CD14-positive monocyte (primary cell): ENCODE measurements around the gene CXADR. TPM values are rescaled to one million over a fixed set of nuclear protein-coding genes. Genes with fewer than 3 reads are reported as not detected.

Source experiments
- DNase-seq, 3 donors: peaks; one replicate each; pipeline ENCODE4 v3.0.0-alpha.2; 2011 to 2022
- H2AFZ ChIP-seq: 2 replicates; pipeline ENCODE4 v1.6.0; 2012; ENCODE audit warnings: mild to moderate bottlenecking, low read depth, low read length, inconsistent platforms; ENCODE audit not compliant: insufficient read depth, poor library complexity, severe bottlenecking
- H3K27ac ChIP-seq, 2 donors: 1 replicate in 1 of 2; 2 replicates in 1 of 2; pipeline ENCODE4 v1.5.1; 2012 to 2013; ENCODE audit warnings: low read length in 2 of 2, control low read depth in 1 of 2, inconsistent platforms in 1 of 2, low read depth in 1 of 2, mild to moderate bottlenecking in 1 of 2
- H3K27me3 ChIP-seq, 2 donors: one replicate each; pipeline versions ENCODE4 v1.6.0 to v1.6.1; 2011 to 2013; ENCODE audit warnings: low read length in 2 of 2; ENCODE audit not compliant: control insufficient read depth in 2 of 2, insufficient read depth in 2 of 2
- H3K36me3 ChIP-seq, 2 donors: replicated peaks in 1 of 2; 1 replicate in 1 of 2; 2 replicates in 1 of 2; pipeline versions ENCODE4 v1.5.1 to v1.6.1; 2012 to 2013; ENCODE audit warnings: low read length in 2 of 2, control low read depth in 1 of 2, inconsistent platforms in 1 of 2, mild to moderate bottlenecking in 1 of 2; ENCODE audit not compliant: insufficient read depth in 2 of 2, control insufficient read depth in 1 of 2
- H3K4me1 ChIP-seq, 2 donors: 1 replicate in 1 of 2; 2 replicates in 1 of 2; pipeline versions ENCODE4 v1.5.1 to v1.6.1; 2012 to 2013; ENCODE audit warnings: low read length in 2 of 2, control low read depth in 1 of 2, inconsistent platforms in 1 of 2, mild to moderate bottlenecking in 1 of 2, moderate library complexity in 1 of 2; ENCODE audit not compliant: insufficient read depth in 2 of 2, control insufficient read depth in 1 of 2
- H3K4me2 ChIP-seq: replicated peaks from 2 replicates; pipeline ENCODE3; 2012; ENCODE audit warnings: low read length, moderate library complexity, mild to moderate bottlenecking; ENCODE audit not compliant: poor library complexity, severe bottlenecking; ENCODE audit errors: extremely low read depth
- H3K4me3 ChIP-seq, 3 experiments: fragments of 200-600 bp in 1 of 3; sonication (generic) in 1 of 3; replicated peaks in 1 of 3; 1 replicate in 2 of 3; 2 replicates in 1 of 3; pipeline ENCODE4 v1.5.1; 2011 to 2013; ENCODE audit warnings: low read length in 3 of 3, mild to moderate bottlenecking in 3 of 3, control low read depth in 2 of 3, low read depth in 2 of 3, inconsistent platforms in 1 of 3, moderate library complexity in 1 of 3
- H3K79me2 ChIP-seq: 2 replicates; pipeline ENCODE4 v1.6.0; 2012; ENCODE audit warnings: mild to moderate bottlenecking, control low read depth, inconsistent platforms, low read length, moderate library complexity; ENCODE audit not compliant: insufficient read depth
- H3K9ac ChIP-seq: 2 replicates; pipeline ENCODE4 v1.6.0; 2017; ENCODE audit warnings: low read length, mild to moderate bottlenecking; ENCODE audit not compliant: insufficient read depth, poor library complexity, severe bottlenecking
- H3K9me3 ChIP-seq, 2 donors: replicated peaks in 1 of 2; 1 replicate in 1 of 2; 2 replicates in 1 of 2; pipeline versions ENCODE4 v1.5.1 to v1.6.1; 2012 to 2013; ENCODE audit warnings: low read length in 2 of 2, control low read depth in 1 of 2; ENCODE audit not compliant: control insufficient read depth in 1 of 2, insufficient read depth in 1 of 2
- H4K20me1 ChIP-seq: 2 replicates; pipeline ENCODE4 v1.6.0; 2012; ENCODE audit warnings: mild to moderate bottlenecking, low read length, control low read depth, moderate library complexity; ENCODE audit not compliant: insufficient read depth
- H3K27ac Mint-ChIP-seq, 7 donors: one replicate each; pipeline ENCODE4 v1.8.0; 2020; ENCODE audit warnings: mild to moderate bottlenecking in 7 of 7, mixed read lengths in 7 of 7, moderate library complexity in 6 of 7, inconsistent platforms in 2 of 7
- H3K27me3 Mint-ChIP-seq, 3 donors: one replicate each; pipeline ENCODE4 v1.8.0; 2021 to 2022; ENCODE audit warnings: low read depth in 3 of 3, mild to moderate bottlenecking in 3 of 3, mixed read lengths in 3 of 3, moderate library complexity in 3 of 3, inconsistent platforms in 1 of 3
- H3K36me3 Mint-ChIP-seq, 2 donors: one replicate each; pipeline ENCODE4 v1.8.0; 2020; ENCODE audit warnings: mixed read lengths in 2 of 2, inconsistent platforms in 1 of 2, mild to moderate bottlenecking in 1 of 2
- H3K4me1 Mint-ChIP-seq: one replicate; pipeline ENCODE4 v1.8.0; 2020; ENCODE audit warnings: mild to moderate bottlenecking, mixed read lengths
- H3K4me3 Mint-ChIP-seq, 2 donors: one replicate each; pipeline ENCODE4 v1.8.0; 2020; ENCODE audit warnings: mild to moderate bottlenecking in 2 of 2, mixed read lengths in 2 of 2, moderate library complexity in 1 of 2
- H3K9me3 Mint-ChIP-seq, 7 donors: one replicate each; pipeline ENCODE4 v1.8.0; 2020 to 2022; ENCODE audit warnings: mixed read lengths in 7 of 7, mild to moderate bottlenecking in 6 of 7, moderate library complexity in 6 of 7, inconsistent platforms in 2 of 7
- CTCF ChIP-seq: fragments of 200-600 bp; IDR thresholded peaks from one replicate; pipeline ENCODE4 v1.8.0; 2022; ENCODE audit warnings: antibody characterized with exemption, mild to moderate bottlenecking
- WGBS: methylation state at CpG from one replicate; pipeline ENCODE4 v1.1.5; 2013; ENCODE audit warnings: missing lambda C conversion rate; ENCODE audit not compliant: insufficient coverage; 5-methylcytosine and 5-hydroxymethylcytosine counted together
- intact Hi-C, 2 donors: fragments of 100-400 bp; cut with micrococcal nuclease; formaldehyde crosslinking; loops; one replicate each; pipeline versions ENCODE4 v1.15.0 to v1.15.1; 2023
- polyA plus RNA-seq, 3 donors: library from polyadenylated mRNA; depleted of rRNA in 1 of 3; unstranded in 2 of 3; stranded (reverse) in 1 of 3; fragments of 300-500 nt in 2 of 3; fragments of >200 nt in 1 of 3; fragmentation: Illumina TruSeq in 2 of 3; gene quantifications; 1 replicate in 2 of 3; 2 replicates in 1 of 3; pipeline ENCODE4 v1.2.3, GENCODE V29; 2012 to 2021
- small RNA-seq: library from RNA; depleted of rRNA; stranded (forward); fragments of <200 nt; gene quantifications from one replicate; pipeline ENCODE3, GENCODE V24; 2012; ENCODE audit warnings: low read depth; ENCODE audit not compliant: insufficient read length

Gene CXADR
- polyA plus RNA-seq, 3 donors = not detected

GRCh38 chr21:17636711-17637110, 123.9 kb downstream of the CXADR start:
- Histone ChIP-seq H3K9me3 (peaks cover 0 to 10% of the 10 kb centered on the region in 2 donors), H4K20me1 (no peaks in the 10 kb centered on the region), H3K27ac (no peak overlapping the region), H3K36me3 (no peaks in the 10 kb centered on the region), H3K9ac (no peak overlapping the region), H3K4me2 (no peak overlapping the region), H3K4me3 (no peak overlapping the region), H3K4me1 (no peaks in the 10 kb centered on the region), H3K27me3 (no peaks in the 10 kb centered on the region), H3K79me2 (no peaks in the 10 kb centered on the region), H2AFZ (no peak overlapping the region)
- WGBS = 100% methylated on average over 4 of the region's 4 CpGs
- intact Hi-C loops = no loop called here
- no peak overlapping the region for H3K4me3 Mint-ChIP-seq
- no peaks in the 10 kb centered on the region for H3K36me3 Mint-ChIP-seq
- peaks cover 4 to 24% (median 14%) of the 10 kb centered on the region in 7 donors for H3K9me3 Mint-ChIP-seq
- DNase-seq = no peak
- no peaks in the 10 kb centered on the region for H3K4me1 Mint-ChIP-seq
- H3K27ac Mint-ChIP-seq = no peak overlapping the region
- no peak for TF ChIP-seq CTCF
- peaks cover 0 to 4% (median 0%) of the 10 kb centered on the region in 3 donors for H3K27me3 Mint-ChIP-seq

GRCh38 chr21:17640821-17641220, 128.0 kb downstream of the CXADR start:
- Histone ChIP-seq H3K27me3 (no peaks in the 10 kb centered on the region), H4K20me1 (no peaks in the 10 kb centered on the region), H3K9ac (no peak overlapping the region), H3K79me2 (no peaks in the 10 kb centered on the region), H3K27ac (no peak overlapping the region), H3K4me2 (no peak overlapping the region), H3K4me1 (no peaks in the 10 kb centered on the region), H3K9me3 (peaks cover 0 to 10% of the 10 kb centered on the region in 2 donors), H2AFZ (no peak overlapping the region), H3K4me3 (no peak overlapping the region), H3K36me3 (no peaks in the 10 kb centered on the region)
- no peak for DNase-seq
- Mint-ChIP-seq H3K4me1 (no peaks in the 10 kb centered on the region), H3K27ac (no peak overlapping the region), H3K36me3 (no peaks in the 10 kb centered on the region), H3K9me3 (peaks cover 2 to 30% (median 10%) of the 10 kb centered on the region in 7 donors), H3K27me3 (peaks cover 0 to 4% (median 0%) of the 10 kb centered on the region in 3 donors), H3K4me3 (no peak overlapping the region)
- 95% methylated on average over 2 of the region's 2 CpGs for WGBS
- intact Hi-C loops = no loop called here
- TF ChIP-seq CTCF = no peak

Small RNA genes lying within 50 kb of the gene (small RNA-seq; reads per million reads assigned to genes)
- not detected for gene RF00019
- not detected for gene RN7SL163P
- not detected for gene RPL39P40

Other genes starting within 250 kb of the CXADR start
- gene BTG3, start 99.9 kb downstream of the CXADR start, polyA plus RNA-seq = 10 to 100 TPM in 1 of 3 donors, 1 to 10 TPM in 2; 1.9 to 10.4 (median 2.0) TPM